ENCODE data around the gene CPNE1.
"Not testable (repeated sequence)": the region's sequence is repeated elsewhere in the genome, so short reads cannot be mapped to it uniquely, and the experiment has no call there.

The CPNE1 gene

DNA sequence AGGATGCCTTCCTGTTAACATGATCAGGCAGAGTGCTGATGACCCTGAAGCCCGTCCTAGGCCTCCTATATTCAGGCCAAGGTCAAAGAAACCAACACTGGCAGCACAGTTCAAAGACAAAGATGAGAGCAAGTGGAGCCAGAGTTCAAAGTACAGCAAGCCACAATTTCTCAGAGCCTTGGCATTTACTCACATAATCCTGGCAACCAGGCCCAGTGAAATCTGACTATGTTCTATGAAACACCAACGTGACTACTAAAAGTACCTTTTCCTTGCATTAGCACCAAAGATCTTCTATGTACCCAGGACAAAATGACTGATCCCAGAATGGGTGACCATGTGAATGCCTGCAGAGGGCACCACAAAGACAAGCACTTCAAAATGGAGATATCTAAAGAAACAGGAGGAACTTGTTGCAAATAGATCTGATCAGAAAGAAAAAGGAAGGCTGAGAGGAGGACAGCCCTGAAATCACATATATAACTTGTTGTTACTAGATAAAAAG lies 30.6 kb upstream of the CPNE1 start:
- H3K9me3 ChIP-seq (ENCODE audit: insufficient read depth, low read depth, low read length), result no peaks in the 10 kb centered on the region
- H3K36me3 ChIP-seq (ENCODE audit: insufficient read depth, low read depth, low read length), result peaks cover 11% of the 10 kb centered on the region
- no peaks in the 10 kb centered on the region for H3K27me3 ChIP-seq (ENCODE audit: insufficient read depth, low read length)
- no peaks in the 10 kb centered on the region for H3K4me1 ChIP-seq (ENCODE audit: insufficient read depth, low read length)
- no peak overlapping the region for H3K9ac ChIP-seq (ENCODE audit: low read depth, low read length)
- H3K4me3 ChIP-seq (ENCODE audit: low read length), result no peak overlapping the region
- H3K27ac ChIP-seq (ENCODE audit: low read length), result no peak overlapping the region

DNA sequence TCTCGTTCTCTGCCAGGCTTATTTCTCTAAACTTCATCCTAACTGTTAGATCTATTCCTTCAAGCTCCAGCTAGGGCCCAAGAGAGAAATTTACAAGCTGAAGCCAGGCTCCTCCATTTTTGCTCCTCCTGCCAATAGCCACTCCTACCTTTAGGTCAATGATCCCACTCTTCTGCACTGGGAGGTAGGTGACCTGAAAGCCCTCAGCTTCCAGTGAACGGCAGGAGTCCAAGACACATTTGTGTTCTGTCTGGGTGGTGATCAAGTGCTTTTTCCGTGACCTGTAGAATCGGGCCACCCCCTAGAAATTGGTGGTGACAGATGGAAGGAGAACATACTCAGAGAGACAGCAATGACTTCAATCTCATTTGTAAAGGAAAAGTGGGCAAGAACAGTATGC lies 25.6 kb upstream of the CPNE1 start:
- peaks cover 25% of the 10 kb centered on the region for H3K36me3 ChIP-seq (ENCODE audit: insufficient read depth, low read depth, low read length)
- H3K27me3 ChIP-seq (ENCODE audit: insufficient read depth, low read length), result no peaks in the 10 kb centered on the region
- peaks cover 13% of the 10 kb centered on the region; the same call in 1 of the 2 replicates for H3K9me3 ChIP-seq (ENCODE audit: insufficient read depth, low read depth, low read length)
- no peak overlapping the region for H3K9ac ChIP-seq (ENCODE audit: low read depth, low read length)
- H3K27ac ChIP-seq (ENCODE audit: low read length), result no peak overlapping the region
- H3K4me3 ChIP-seq (ENCODE audit: low read length), result no peak overlapping the region
- no peaks in the 10 kb centered on the region for H3K4me1 ChIP-seq (ENCODE audit: insufficient read depth, low read length)

DNA sequence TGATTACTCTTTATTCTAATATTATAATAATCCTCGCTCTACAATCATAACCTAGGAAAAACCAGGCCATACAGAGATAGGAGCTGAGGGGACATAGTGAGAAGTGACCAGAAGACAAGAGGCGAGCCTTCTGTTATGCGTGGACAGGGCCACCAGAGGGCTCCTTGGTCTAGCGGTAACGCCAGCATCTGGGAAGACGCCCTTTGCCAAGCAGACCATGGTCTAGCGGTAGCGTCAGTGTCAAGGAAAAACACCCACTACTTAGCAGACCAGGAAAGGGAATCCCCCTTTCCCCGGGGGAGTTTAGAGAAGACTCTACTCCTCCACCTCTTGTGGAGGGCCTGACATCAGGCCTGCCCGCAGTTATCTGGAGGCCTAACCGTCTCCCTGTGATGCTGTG lies 22.2 kb upstream of the CPNE1 start:
- H3K4me3 ChIP-seq (ENCODE audit: low read length); H3K9ac ChIP-seq (ENCODE audit: low read depth, low read length); H3K27me3 ChIP-seq (ENCODE audit: insufficient read depth, low read length); H3K27ac ChIP-seq (ENCODE audit: low read length); H3K4me1 ChIP-seq (ENCODE audit: insufficient read depth, low read length): not testable (repeated sequence)
- Histone ChIP-seq H3K9me3 (ENCODE audit: insufficient read depth, low read depth, low read length) (peaks cover 13% of the 10 kb centered on the region; the same call in 1 of the 2 replicates), H3K36me3 (ENCODE audit: insufficient read depth, low read depth, low read length) (peaks cover 23% of the 10 kb centered on the region)

DNA sequence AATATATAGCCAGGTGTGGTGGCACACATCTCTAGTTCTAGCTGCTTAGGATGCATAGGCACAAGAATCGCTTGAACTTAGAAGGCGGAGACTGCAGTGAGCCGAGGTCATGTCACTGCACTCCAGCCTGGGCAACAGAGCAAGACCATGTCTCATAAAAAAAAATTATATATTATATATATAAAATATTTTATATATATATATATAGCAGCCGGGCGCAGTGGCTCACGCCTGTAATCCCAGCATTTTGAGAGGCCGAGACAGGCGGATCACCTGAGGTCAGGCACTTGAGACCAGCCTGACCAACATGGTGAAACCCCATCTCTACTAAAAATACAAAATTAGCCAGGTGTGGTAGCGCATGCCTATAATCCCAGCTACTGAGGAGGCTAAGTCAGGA lies 20.7 kb upstream of the CPNE1 start:
- H3K4me1 ChIP-seq (ENCODE audit: insufficient read depth, low read length); H3K27me3 ChIP-seq (ENCODE audit: insufficient read depth, low read length); H3K9ac ChIP-seq (ENCODE audit: low read depth, low read length); H3K27ac ChIP-seq (ENCODE audit: low read length); H3K4me3 ChIP-seq (ENCODE audit: low read length): not testable (repeated sequence)
- H3K9me3 ChIP-seq (ENCODE audit: insufficient read depth, low read depth, low read length), result peaks cover 13% of the 10 kb centered on the region; the same call in 1 of the 2 replicates
- H3K36me3 ChIP-seq (ENCODE audit: insufficient read depth, low read depth, low read length), result peaks cover 20% of the 10 kb centered on the region

DNA sequence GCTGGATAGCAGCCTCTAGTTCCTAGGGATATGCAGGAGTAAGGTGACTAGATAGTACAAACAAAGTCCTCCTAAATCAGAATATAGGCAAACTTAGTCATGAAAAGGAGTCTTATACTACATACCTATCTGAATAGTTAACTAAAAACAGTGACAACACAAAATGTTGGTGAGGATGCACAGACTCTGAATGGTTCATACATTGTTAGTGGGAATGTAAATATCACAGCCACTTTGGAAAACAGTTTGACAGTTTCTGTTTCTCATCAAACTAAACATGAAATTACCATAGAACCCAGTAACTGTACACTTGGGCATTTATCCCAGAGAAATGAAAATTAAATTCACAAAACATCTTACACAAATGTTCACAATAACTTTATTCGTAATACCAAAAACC lies 17.3 kb upstream of the CPNE1 start:
- H3K27me3 ChIP-seq (ENCODE audit: insufficient read depth, low read length), result no peaks in the 10 kb centered on the region
- H3K36me3 ChIP-seq (ENCODE audit: insufficient read depth, low read depth, low read length), result peaks cover 1% of the 10 kb centered on the region; the same call in 1 of the 2 replicates
- H3K4me1 ChIP-seq (ENCODE audit: insufficient read depth, low read length), result no peaks in the 10 kb centered on the region
- no peak overlapping the region for H3K9ac ChIP-seq (ENCODE audit: low read depth, low read length)
- no peak overlapping the region for H3K27ac ChIP-seq (ENCODE audit: low read length)
- no peak overlapping the region for H3K4me3 ChIP-seq (ENCODE audit: low read length)
- no peaks in the 10 kb centered on the region for H3K9me3 ChIP-seq (ENCODE audit: insufficient read depth, low read depth, low read length)

DNA sequence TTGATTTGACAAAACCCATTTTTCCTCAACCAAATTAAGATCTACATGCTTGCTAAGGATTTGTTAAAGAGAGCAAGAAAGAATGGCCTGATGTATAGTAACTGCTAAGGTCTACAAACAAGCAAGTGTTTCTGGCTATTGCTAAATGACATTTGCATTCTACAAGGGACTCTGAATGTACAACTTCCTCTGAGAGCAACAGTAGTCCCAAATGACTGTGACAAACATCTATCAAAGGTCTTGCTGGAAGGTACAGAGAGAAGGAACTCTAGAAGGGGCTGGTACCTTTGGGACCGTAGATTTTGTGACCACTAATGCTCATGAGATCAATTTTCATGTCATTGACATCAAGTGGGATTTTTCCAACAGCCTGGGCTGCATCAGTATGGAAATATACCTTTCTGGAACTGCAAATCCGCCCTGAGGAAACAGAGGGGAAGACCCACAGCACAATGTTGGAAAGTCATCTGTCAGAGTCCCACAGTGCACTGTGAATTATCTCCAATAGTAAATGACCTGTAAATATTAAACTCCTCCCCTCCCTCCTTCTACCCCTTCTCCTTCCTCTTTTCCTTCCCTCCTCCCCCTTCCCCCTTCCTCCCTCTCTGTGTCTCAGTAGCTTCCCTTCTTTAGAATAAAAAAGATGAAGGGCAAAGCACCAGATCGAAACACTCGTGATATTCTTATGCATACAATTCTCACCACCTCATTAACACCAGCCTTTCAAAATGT lies 15.9 kb upstream of the CPNE1 start:
- no peak overlapping the region for H3K27ac ChIP-seq (ENCODE audit: low read length)
- H3K4me1 ChIP-seq (ENCODE audit: insufficient read depth, low read length), result no peaks in the 10 kb centered on the region
- H3K4me3 ChIP-seq (ENCODE audit: low read length), result no peak overlapping the region
- no peaks in the 10 kb centered on the region for H3K27me3 ChIP-seq (ENCODE audit: insufficient read depth, low read length)
- H3K9ac ChIP-seq (ENCODE audit: low read depth, low read length), result no peak overlapping the region
- H3K9me3 ChIP-seq (ENCODE audit: insufficient read depth, low read depth, low read length), result no peaks in the 10 kb centered on the region
- no peaks in the 10 kb centered on the region for H3K36me3 ChIP-seq (ENCODE audit: insufficient read depth, low read depth, low read length)

DNA sequence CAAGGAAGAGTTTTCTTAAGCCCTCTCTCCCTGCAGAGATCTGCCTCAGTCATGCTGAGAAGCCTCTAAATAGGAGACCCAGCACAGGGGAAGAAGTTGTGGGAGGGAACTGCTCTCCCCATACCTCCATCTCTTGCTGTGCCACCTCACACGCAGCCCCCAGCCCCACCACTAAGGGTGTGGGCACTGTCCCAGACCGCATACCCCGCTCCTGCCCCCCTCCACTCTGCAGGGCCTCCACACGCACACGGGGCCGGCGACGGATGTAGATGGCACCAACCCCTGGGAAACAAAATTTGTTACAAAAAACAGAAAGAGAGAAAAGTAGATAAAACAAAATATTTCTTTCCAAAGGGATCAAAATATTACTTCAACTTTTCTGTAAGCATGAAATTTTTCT lies 10.2 kb upstream of the CPNE1 start:
- Histone ChIP-seq H3K9ac (ENCODE audit: low read depth, low read length) (no peak overlapping the region), H3K9me3 (ENCODE audit: insufficient read depth, low read depth, low read length) (no peaks in the 10 kb centered on the region), H3K27me3 (ENCODE audit: insufficient read depth, low read length) (no peaks in the 10 kb centered on the region), H3K36me3 (ENCODE audit: insufficient read depth, low read depth, low read length) (peaks cover 28% of the 10 kb centered on the region), H3K4me3 (ENCODE audit: low read length) (no peak overlapping the region), H3K4me1 (ENCODE audit: insufficient read depth, low read length) (no peaks in the 10 kb centered on the region), H3K27ac (ENCODE audit: low read length) (no peak overlapping the region)

DNA sequence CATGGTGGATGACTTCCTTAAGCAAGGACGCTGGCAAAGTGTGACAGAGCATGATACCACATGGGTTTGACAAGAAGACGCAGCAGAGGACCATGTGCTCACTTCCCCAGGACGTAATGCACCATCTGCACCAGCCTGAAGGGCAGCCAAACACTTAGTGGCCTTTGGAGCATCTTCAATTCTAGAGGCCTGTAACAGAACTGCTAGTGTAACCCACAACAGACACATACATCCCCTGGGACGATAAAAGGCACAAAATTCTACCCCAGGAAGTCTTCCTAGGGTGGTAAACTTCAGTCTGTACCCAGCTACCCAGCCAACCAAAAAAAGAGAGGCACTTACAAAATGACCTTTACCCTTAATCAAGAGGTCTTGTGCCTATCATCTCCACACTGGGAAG lies 9.2 kb upstream of the CPNE1 start:
- no peak overlapping the region for H3K9ac ChIP-seq (ENCODE audit: low read depth, low read length)
- no peaks in the 10 kb centered on the region for H3K4me1 ChIP-seq (ENCODE audit: insufficient read depth, low read length)
- H3K27me3 ChIP-seq (ENCODE audit: insufficient read depth, low read length), result no peaks in the 10 kb centered on the region
- no peak overlapping the region for H3K4me3 ChIP-seq (ENCODE audit: low read length)
- H3K36me3 ChIP-seq (ENCODE audit: insufficient read depth, low read depth, low read length), result peaks cover 34% of the 10 kb centered on the region
- no peaks in the 10 kb centered on the region for H3K9me3 ChIP-seq (ENCODE audit: insufficient read depth, low read depth, low read length)
- no peak overlapping the region for H3K27ac ChIP-seq (ENCODE audit: low read length)

DNA sequence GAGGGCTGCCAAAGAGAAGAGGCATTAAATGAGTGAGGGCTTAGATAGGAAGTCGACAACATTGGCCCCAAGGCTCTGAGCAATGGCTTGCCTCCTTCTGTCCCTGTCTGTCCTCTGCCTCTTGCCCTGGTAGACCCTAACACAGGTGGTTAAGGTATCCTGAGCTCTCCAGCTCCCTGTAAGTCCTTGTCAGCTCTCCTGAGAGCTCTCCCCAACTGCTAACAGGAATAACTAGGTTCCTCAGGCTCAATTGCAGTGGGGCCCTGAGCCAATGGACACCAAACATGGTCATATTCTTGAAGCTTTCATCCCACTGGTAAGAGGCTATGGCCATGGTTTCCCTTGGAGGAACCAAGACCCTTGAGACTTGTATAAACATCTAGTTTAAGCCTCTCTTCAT lies 5.0 kb upstream of the CPNE1 start:
- Histone ChIP-seq H3K36me3 (ENCODE audit: insufficient read depth, low read depth, low read length) (peaks cover 37% of the 10 kb centered on the region), H3K9ac (ENCODE audit: low read depth, low read length) (no peak overlapping the region), H3K27ac (ENCODE audit: low read length) (no peak overlapping the region), H3K4me1 (ENCODE audit: insufficient read depth, low read length) (no peaks in the 10 kb centered on the region), H3K4me3 (ENCODE audit: low read length) (no peak overlapping the region), H3K27me3 (ENCODE audit: insufficient read depth, low read length) (no peaks in the 10 kb centered on the region), H3K9me3 (ENCODE audit: insufficient read depth, low read depth, low read length) (no peaks in the 10 kb centered on the region)

DNA sequence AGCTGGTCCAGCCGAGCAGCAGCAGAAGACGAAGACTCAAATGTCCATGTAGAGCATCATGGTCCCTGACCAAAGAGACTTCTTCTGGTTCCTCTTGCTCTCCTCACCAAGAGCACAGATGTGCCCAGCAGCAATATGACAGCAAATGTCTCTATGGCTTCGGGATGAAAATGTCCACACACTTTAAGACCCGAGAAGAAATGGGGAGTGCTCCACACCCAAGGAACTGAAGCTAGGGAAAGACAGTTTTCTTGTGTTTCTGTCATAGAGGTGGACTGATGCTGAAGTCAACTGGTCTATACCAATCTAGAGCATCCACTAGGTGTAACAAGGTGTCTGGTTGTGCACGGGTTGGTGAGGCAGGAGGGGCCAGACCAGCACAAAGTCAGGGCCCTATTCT lies 4.5 kb upstream of the CPNE1 start:
- Histone ChIP-seq H3K9me3 (ENCODE audit: insufficient read depth, low read depth, low read length) (no peaks in the 10 kb centered on the region), H3K36me3 (ENCODE audit: insufficient read depth, low read depth, low read length) (peaks cover 33% of the 10 kb centered on the region), H3K4me3 (ENCODE audit: low read length) (no peak overlapping the region), H3K4me1 (ENCODE audit: insufficient read depth, low read length) (no peaks in the 10 kb centered on the region), H3K27ac (ENCODE audit: low read length) (no peak overlapping the region), H3K9ac (ENCODE audit: low read depth, low read length) (no peak overlapping the region), H3K27me3 (ENCODE audit: insufficient read depth, low read length) (no peaks in the 10 kb centered on the region)

DNA sequence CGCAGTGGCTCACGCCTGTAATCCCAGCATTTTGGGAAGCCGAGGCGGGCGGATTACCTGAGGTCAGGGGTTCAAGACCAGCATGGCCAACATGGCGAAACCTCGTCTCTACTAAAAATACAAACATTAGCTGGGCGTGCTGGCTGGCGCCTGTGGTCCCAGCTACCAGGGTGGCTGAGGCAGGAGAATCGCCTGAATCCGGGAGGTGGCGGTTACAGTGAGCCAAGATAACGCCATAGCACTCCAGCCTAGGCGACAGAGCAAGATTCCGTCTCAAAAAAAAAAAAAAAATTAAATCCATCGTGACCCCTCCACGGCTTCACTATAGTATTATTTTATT lies 1.2 kb upstream of the CPNE1 start:
- no peaks in the 10 kb centered on the region for H3K27me3 ChIP-seq (ENCODE audit: insufficient read depth, low read length)
- no peak overlapping the region for H3K27ac ChIP-seq (ENCODE audit: low read length)
- peaks cover 19% of the 10 kb centered on the region for H3K36me3 ChIP-seq (ENCODE audit: insufficient read depth, low read depth, low read length)
- H3K4me3 ChIP-seq (ENCODE audit: low read length), result no peak overlapping the region
- H3K4me1 ChIP-seq (ENCODE audit: insufficient read depth, low read length), result peaks cover 14% of the 10 kb centered on the region; the same call in 1 of the 2 replicates
- no peak overlapping the region for H3K9ac ChIP-seq (ENCODE audit: low read depth, low read length)
- H3K9me3 ChIP-seq (ENCODE audit: insufficient read depth, low read depth, low read length), result no peaks in the 10 kb centered on the region

Measured in iPS-20b (cell line).